Astrocyte (in vitro differentiated cells and primary cell): ENCODE results near the gene AQP3.
A peak's percentile ranks its signal among the peaks of the same experiment; 100 is the strongest.

Experiments
- EZH2 ChIP-seq: IDR thresholded peaks from 2 replicates; pipeline ENCODE4 v1.6.1; 2012; ENCODE audit warnings: mild to moderate bottlenecking, low read length, inconsistent platforms; ENCODE audit not compliant: insufficient read depth
- TF ChIP-seq, protein P1 (sequence below): IDR thresholded peaks from 2 replicates; pipeline ENCODE4 v1.5.1; 2011; ENCODE audit warnings: low read depth, mild to moderate bottlenecking, inconsistent platforms, low read length, moderate library complexity; ENCODE audit not compliant: insufficient read depth

DNA sequence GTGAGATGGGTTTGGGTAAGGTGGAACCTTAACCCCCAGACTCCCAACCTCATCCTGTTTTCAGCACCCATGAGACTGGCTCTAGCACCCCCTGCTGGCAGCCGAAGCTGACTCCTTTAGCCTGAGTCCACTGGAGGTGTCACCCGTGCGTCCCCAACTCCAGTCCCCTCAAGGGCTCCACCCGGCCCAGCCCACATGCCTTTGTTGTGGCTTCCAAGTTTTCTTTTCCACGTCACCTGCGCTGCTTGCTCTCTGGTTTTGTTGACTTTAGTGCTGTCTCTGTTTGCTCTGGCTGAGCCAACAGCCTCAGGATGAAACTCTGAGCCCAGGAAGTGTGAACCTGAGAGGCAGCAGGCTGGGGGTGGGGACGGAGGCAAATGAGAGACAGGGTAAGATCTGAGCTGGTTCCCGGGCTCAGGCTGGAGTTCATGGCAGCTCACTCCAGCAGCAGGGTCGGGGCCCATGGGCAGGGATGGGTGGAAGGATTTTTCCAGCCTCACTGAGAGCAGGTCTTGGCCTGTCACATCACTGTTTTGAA lies 31.8 kb downstream of the AQP3 start:
- TF ChIP-seq EZH2: no peak
- TF ChIP-seq, protein P1, sequence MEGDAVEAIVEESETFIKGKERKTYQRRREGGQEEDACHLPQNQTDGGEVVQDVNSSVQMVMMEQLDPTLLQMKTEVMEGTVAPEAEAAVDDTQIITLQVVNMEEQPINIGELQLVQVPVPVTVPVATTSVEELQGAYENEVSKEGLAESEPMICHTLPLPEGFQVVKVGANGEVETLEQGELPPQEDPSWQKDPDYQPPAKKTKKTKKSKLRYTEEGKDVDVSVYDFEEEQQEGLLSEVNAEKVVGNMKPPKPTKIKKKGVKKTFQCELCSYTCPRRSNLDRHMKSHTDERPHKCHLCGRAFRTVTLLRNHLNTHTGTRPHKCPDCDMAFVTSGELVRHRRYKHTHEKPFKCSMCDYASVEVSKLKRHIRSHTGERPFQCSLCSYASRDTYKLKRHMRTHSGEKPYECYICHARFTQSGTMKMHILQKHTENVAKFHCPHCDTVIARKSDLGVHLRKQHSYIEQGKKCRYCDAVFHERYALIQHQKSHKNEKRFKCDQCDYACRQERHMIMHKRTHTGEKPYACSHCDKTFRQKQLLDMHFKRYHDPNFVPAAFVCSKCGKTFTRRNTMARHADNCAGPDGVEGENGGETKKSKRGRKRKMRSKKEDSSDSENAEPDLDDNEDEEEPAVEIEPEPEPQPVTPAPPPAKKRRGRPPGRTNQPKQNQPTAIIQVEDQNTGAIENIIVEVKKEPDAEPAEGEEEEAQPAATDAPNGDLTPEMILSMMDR: peak; percentile 45
